SW480 (cell line): Measurements from ENCODE around the gene LRRC14B.
"Not testable (repeated sequence)": the region's sequence is repeated elsewhere in the genome, so short reads cannot be mapped to it uniquely, and the experiment has no call there.

Source experiments
- DNase-seq: peaks from one replicate; pipeline ENCODE4 v3.0.0-alpha.2; 2016; ENCODE audit warnings: low spot score

Gene LRRC14B

DNA sequence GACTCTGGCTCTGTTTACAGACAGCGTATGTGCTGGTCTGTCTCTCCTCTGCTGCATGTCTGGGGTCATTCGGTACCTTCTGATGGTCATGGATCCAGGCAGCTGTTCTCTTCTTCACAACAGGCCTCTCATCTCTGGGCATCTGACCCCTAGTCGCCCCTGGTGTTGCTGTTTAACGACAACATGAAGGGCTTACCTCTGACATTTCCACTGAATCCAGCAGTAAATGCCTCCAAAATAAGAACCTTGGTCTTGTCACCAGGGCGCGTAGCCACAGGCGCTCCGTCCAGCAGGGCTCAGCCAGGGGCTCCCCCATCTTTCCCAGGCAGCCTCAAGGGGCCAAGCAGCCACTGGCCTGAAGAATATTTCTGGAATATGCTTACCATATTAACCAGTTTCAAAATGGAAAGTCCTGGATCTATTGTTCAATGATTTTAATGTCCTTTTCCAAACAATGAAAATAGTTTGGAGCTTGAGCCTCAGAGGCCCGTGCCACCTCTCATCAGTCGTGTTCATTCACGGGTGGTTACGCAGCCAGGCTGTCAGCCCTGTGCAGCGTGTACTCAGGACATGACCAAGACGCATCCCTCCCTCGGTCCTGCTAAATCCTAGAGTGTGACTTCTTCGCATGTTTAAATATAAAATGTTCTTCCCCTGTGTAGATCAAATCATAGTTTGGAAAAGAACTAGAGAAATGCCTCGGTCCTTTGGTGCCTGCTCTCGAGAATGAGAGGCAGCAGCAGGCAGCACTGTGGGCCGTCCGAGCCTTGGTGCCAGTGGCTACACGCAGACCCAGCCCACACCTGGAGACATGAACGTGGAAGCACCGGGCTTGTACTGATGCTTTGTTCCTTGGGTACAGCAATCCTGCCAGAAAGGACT lies 30.1 kb upstream of the LRRC14B start:
- DNase-seq: no peak

DNA sequence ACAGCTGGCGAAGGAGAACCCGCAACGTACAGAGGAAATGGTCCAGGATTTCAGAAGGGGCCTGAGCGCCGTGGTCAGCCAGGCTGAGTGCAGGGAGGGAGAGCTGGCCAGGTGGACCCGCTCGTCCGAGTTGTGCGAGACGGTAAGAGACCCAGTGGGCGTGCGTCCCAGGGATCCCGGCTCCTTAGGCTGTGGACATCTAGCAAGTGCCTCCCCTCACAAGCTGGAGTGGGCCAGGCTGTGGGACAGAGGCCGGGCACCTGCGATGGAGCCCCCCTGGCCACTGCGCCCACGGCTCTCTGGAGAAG lies 29.5 kb upstream of the LRRC14B start:
- no peak for DNase-seq

- DNase-seq: no peak
Observed at GRCh38 chr5:162190-162564, 29.1 kb upstream of the LRRC14B start.

DNA sequence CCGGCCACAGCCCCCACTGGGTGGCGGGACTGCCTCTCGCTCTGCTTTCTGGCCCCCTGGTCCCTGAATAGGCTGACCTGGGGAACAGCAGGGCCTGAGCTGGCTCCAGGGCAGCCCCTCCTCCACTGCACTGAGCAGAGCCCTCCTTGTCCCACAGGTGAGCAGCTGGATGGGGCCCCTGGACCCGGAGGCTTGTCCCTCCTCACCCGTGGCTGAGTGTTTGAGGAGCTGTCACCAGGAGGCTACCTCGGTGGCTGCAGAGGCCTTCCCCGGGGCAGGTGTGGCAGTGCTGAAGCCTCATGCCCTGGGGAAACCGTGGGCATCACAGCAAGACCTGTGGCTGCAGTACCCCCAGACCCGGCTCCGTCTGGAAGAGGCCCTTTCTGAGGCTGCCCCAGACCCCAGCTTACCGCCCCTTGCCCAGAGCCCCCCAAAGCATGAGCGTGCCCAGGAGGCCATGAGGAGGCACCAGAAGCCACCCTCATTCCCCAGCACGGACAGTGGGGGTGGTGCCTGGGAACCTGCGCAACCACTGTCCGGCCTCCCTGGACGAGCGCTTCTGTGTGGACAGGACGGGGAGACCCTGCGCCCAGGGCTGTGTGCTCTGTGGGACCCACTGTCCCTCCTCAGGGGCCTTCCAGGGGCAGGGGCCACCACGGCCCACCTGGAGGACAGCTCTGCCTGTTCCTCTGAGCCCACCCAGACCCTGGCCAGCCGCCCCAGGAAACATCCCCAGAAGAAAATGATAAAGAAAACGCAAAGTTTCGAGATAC lies 28.5 kb upstream of the LRRC14B start:
- DNase-seq: no peak

GRCh38 chr5:163338-163620 lies 28.0 kb upstream of the LRRC14B start:
- no peak for DNase-seq

GRCh38 chr5:163841-164240 lies 27.5 kb upstream of the LRRC14B start:
- DNase-seq: no peak

DNA sequence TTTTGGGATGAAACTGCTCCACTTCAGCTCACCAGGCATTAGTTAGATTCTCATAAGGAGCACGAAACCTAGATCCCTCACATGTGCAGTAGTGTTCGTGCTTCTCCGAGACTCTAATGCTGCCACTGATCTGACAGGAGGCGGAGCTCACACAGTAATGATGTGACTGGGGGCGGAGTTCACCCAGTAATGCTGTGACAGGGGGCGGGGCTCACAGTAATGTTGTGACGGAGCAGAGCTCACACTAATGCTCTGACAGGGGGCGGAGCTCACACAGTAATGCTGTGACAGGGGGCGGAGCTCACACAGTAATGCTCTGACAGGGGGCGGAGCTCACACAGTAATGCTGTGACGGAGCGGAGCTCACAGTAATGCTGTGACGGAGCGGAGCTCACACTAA lies 27.1 kb upstream of the LRRC14B start:
- peak; percentile 17 for DNase-seq

GRCh38 chr5:164783-165182 lies 26.5 kb upstream of the LRRC14B start:
- not testable (repeated sequence) for DNase-seq

DNA sequence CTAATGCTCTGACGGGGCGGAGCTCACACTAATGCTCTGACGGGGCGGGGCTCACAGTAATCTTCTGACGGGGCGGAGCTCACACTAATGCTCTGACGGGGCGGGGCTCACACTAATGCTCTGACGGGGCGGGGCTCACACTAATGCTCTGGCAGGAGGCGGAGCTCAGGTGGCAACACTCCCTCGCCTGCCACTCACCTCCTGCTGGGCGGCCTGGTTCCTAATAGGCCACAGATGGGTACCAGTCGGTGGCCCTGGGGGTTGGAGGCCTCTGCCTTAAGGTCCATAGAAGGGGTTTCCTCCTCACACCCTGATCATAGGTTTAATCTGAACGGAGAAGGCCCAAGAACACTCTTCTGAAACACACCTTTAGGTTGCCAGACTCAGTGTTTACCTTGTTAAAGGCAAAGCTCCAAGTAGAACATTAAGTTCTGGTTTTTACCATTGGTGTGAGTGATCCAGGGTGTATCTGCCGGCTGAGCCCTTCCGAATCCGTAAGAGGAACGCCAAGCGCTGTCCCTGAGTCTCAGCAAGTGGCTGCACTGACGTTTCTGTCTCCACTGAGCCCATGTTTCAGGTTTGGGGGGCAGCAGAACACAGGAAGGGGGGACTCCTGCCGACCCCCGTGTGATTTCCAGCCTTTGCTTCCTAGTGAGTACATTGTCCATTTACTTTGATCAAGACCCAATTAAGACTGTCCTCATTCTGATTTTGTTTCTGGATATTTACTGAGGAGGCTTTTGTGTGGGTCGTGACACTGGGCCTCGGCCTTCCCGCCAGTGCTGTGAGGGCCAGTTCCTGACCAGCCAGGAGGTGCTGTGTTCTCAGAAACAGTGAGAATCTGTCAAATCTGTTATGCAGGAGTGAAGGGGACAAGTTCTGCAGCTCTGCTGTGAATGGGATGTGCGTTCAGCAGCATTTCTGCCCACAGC lies 24.6 kb upstream of the LRRC14B start:
- no peak for DNase-seq

GRCh38 chr5:167511-167910 lies 23.8 kb upstream of the LRRC14B start:
- no peak for DNase-seq

- no peak for DNase-seq
Observed at GRCh38 chr5:167982-168660, 23.2 kb upstream of the LRRC14B start.

DNA sequence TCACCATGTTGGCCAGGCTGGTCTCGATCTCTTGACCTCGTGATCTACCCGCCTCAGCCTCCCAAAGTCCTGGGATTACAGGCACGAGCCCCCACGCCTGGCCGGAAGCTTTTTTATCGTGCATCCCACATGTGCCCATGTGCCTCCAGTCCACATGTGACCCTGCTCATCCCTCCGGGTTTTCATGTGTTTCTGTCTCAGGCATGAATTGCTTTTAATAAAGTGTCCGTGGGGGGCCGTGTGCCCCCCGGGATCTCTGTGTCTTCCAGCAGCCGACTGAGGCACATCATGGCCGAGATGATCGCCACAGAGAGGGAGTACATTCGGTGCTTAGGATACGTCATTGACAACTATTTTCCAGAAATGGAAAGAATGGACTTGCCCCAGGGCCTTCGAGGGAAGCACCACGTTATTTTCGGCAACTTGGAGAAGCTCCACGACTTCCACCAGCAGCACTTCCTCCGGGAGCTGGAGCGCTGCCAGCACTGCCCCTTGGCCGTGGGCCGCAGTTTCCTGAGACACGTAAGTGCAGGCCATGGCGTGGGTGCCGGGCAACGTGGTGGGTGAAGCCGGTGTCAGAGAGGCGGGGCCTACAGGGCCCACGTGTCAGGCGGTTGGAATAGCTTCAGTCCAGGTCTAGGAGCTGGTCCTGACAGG lies 22.1 kb upstream of the LRRC14B start:
- DNase-seq: no peak

DNA sequence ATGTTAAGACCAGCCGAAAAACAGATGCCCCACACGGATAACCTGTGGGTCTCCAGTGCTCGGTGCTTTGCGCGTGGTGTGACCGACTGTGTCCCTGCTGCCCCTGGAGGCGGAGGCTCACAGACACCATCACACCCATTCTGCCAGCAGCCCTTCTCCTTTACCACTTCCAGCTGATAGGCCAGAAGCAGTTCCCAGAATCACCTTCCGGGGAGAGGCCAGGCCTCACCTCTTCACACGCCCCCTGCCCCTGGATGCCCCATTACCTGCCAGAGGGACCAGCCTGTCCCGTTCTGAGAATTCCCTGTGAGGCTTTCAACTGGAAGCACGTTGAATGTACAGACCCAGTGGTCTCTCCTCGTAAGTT lies 21.6 kb upstream of the LRRC14B start:
- DNase-seq: no peak

- no peak for DNase-seq
Observed at GRCh38 chr5:170971-171800, 20.1 kb upstream of the LRRC14B start.

DNA sequence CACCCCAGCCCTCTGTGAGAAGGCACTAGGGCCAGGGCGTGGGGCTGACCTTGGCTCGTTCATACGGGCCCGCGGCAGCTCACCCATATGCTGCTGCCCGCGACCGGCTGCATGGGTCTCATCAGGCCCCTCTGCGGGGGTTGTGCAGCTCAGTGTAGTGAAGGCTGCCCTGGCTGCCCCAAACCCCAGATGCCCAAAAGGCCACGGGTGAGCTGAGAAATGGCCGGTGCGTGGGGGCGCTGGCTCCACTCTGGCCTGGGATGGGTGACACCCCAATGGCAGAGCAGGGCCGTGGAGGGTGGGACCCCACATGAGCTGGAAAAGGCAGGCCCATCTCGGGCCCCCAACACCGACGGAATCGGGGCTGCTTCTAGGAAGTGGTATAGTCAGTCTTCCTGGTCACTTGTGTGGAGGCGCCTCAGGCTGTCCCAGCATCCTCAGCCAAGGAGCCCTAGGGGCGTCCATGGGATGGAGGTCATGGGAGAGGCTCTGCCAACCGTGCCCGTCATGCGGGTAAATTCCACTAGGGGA lies 19.4 kb upstream of the LRRC14B start:
- no peak for DNase-seq

- no peak for DNase-seq
Observed at GRCh38 chr5:172421-172820, 18.9 kb upstream of the LRRC14B start.

DNA sequence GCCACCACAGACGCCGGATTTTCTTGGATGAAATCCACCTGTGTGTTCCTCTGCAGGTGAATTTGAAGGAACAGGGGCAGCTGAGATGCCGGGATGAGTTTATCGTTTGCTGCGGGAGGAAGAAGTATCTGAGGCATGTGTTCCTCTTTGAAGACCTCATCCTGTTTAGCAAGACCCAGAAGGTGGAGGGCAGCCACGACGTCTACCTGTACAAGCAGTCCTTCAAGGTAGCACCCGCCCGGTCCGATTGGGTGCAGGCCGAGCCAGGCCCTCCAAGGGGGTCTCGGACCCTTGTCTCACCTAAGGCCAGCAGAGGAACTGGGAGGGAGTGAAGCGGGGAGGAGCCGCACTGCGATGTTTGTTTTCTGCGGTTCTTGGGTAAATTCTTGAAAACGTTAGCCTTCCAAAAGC lies 18.4 kb upstream of the LRRC14B start:
- no peak for DNase-seq

- DNase-seq: no peak
Observed at GRCh38 chr5:173392-174290, 17.7 kb upstream of the LRRC14B start.

- DNase-seq: no peak
Observed at GRCh38 chr5:174291-174600, 17.0 kb upstream of the LRRC14B start.
